Neural progenitor cell (in vitro differentiated cells): ENCODE data around the gene HSD17B13. TPM values are rescaled to one million over a fixed set of nuclear protein-coding genes. Genes with fewer than 3 reads are reported as not detected.

Experiments used
- DNase-seq: peaks from one replicate; pipeline ENCODE4 v3.0.0-alpha.2; 2016; ENCODE audit warnings: low spot score
- H2AFZ ChIP-seq: fragments of 200-600 bp; sonication (generic); replicated peaks from 2 replicates; pipeline ENCODE4 v1.6.1; 2016; ENCODE audit warnings: antibody characterized with exemption
- H3F3A ChIP-seq: fragments of 200-600 bp; sonication (generic); 2 replicates; pipeline ENCODE4 v1.6.1; 2016; ENCODE audit warnings: antibody characterized with exemption, low read depth
- H3K27ac ChIP-seq: fragments of 200-600 bp; sonication (generic); 2 replicates; pipeline ENCODE4 v1.5.1; 2016; ENCODE audit warnings: mild to moderate bottlenecking
- H3K27me3 ChIP-seq: fragments of 200-600 bp; sonication (generic); 2 replicates; pipeline ENCODE4 v1.6.1; 2016; ENCODE audit warnings: mild to moderate bottlenecking, moderate library complexity
- H3K36me3 ChIP-seq: fragments of 200-600 bp; sonication (generic); 2 replicates; pipeline ENCODE4 v1.5.1; 2016
- H3K4me1 ChIP-seq: fragments of 200-600 bp; sonication (generic); 2 replicates; pipeline ENCODE4 v1.6.1; 2016; ENCODE audit warnings: mixed run types
- H3K4me2 ChIP-seq: fragments of 200-600 bp; sonication (generic); 2 replicates; pipeline ENCODE4 v1.6.1; 2016
- H3K4me3 ChIP-seq: fragments of 200-600 bp; sonication (generic); 2 replicates; pipeline ENCODE4 v1.5.1; 2016
- H3K79me2 ChIP-seq: fragments of 200-600 bp; sonication (generic); 2 replicates; pipeline ENCODE4 v1.6.1; 2016; ENCODE audit warnings: low read depth
- H3K9ac ChIP-seq: fragments of 200-600 bp; sonication (generic); 2 replicates; pipeline ENCODE4 v1.6.1; 2016
- H3K9me3 ChIP-seq: fragments of 200-600 bp; sonication (generic); 2 replicates; pipeline ENCODE4 v1.5.1; 2016; ENCODE audit warnings: low read depth
- H4K20me1 ChIP-seq: fragments of 200-600 bp; sonication (generic); 2 replicates; pipeline ENCODE4 v1.6.1; 2016; ENCODE audit warnings: low read depth
- H3K27ac Mint-ChIP-seq: 3 replicates; pipeline ENCODE4 v1.8.0; 2021; ENCODE audit warnings: mixed read lengths
- H3K27me3 Mint-ChIP-seq: 2 replicates; pipeline ENCODE4 v1.8.0; 2022; ENCODE audit warnings: low read depth, mild to moderate bottlenecking, inconsistent platforms, moderate library complexity, mixed read lengths; ENCODE audit not compliant: insufficient read depth
- H3K36me3 Mint-ChIP-seq: 3 replicates; pipeline ENCODE4 v1.8.0; 2021; ENCODE audit warnings: mixed read lengths
- H3K4me1 Mint-ChIP-seq: 3 replicates; pipeline ENCODE4 v1.8.0; 2021; ENCODE audit warnings: mixed read lengths
- H3K4me3 Mint-ChIP-seq: 3 replicates; pipeline ENCODE4 v1.8.0; 2021; ENCODE audit warnings: mild to moderate bottlenecking, moderate library complexity, mixed read lengths
- H3K9me3 Mint-ChIP-seq: 3 replicates; pipeline ENCODE4 v1.8.0; 2020; ENCODE audit warnings: mixed read lengths
- EZH2 ChIP-seq: fragments of 200-600 bp; sonication (generic); IDR thresholded peaks from 2 replicates; pipeline ENCODE4 v1.6.1; 2017; ENCODE audit warnings: antibody characterized with exemption, mild to moderate bottlenecking, moderate library complexity
- EZH2phosphoT487 ChIP-seq: fragments of 200-600 bp; sonication (generic); IDR thresholded peaks from 2 replicates; pipeline ENCODE4 v1.6.1; 2017; ENCODE audit warnings: antibody characterized with exemption
- total RNA-seq: library from RNA; depleted of rRNA; stranded (reverse); fragments of >200 nt; gene quantifications from 2 replicates; pipeline ENCODE4 v1.2.3, GENCODE V29; 2015; ENCODE audit warnings: low replicate concordance
- TF ChIP-seq, protein P1 (sequence below): fragments of 200-600 bp; sonication (generic); IDR thresholded peaks from 2 replicates; pipeline ENCODE4 v1.5.1; 2017; ENCODE audit warnings: antibody characterized with exemption, mild to moderate bottlenecking

The HSD17B13 gene
- total RNA-seq, 1 donor from 2014 or later = 0.60 TPM

DNA sequence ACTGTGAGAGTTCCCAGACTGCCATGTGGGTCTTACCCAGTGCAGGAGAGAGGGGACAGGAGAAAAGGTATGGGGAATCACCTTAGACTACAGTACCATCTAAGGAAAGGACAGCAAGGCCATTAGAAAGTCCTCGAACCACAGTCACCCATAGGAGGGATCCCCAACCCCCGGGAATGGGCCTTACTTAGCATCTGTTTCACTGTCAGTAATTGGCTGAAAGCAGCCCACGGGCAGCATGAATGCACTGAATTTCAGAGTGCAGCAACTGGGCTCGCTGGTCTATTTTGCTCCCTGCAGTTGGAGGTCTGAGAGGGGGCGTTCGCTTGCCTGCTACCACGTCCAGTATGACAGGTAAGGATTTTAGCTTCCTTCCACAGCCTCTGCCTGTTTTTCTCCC lies 51.9 kb downstream of the HSD17B13 start:
- DNase-seq = peak; percentile 25
- no peak overlapping the region for H3K9ac ChIP-seq
- H3K9me3 Mint-ChIP-seq = no peaks in the 10 kb centered on the region

DNA sequence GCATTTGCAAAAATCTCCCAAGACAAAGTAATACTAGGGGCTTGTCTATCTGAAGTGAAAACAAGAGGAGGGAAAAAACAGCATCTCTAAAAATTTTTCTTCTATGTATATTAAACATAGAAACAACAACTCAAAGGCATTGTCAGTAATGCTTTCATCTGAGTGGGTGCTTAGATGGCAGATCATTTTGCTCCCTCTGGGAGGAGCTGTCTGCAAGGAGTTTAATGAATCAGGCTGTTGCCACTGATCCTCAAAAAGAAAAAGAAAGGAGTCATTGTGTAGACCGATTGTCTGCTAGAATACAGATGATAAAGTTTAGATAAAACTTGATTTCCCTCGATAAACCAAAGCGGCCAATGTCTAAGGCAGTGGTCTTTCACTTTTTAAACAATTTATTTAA lies 52.5 kb downstream of the HSD17B13 start:
- Mint-ChIP-seq H3K36me3 (no peaks in the 10 kb centered on the region), H3K27me3 (peaks cover 2% of the 10 kb centered on the region), H3K9me3 (no peaks in the 10 kb centered on the region), H3K27ac (no peak overlapping the region), H3K4me3 (no peak overlapping the region), H3K4me1 (peaks cover 18% of the 10 kb centered on the region)
- Histone ChIP-seq H3K79me2 (no peaks in the 10 kb centered on the region), H3K9me3 (no peaks in the 10 kb centered on the region), H4K20me1 (no peaks in the 10 kb centered on the region), H3K4me1 (peaks cover 14% of the 10 kb centered on the region), H3K36me3 (no peaks in the 10 kb centered on the region), H3K27ac (no peak overlapping the region), H3F3A (no peaks in the 10 kb centered on the region), H3K27me3 (no peaks in the 10 kb centered on the region), H3K4me2 (no peak overlapping the region), H3K9ac (no peak overlapping the region), H3K4me3 (no peak overlapping the region), H2AFZ (no peak overlapping the region)
- no peak for TF ChIP-seq EZH2phosphoT487
- TF ChIP-seq, protein P1, sequence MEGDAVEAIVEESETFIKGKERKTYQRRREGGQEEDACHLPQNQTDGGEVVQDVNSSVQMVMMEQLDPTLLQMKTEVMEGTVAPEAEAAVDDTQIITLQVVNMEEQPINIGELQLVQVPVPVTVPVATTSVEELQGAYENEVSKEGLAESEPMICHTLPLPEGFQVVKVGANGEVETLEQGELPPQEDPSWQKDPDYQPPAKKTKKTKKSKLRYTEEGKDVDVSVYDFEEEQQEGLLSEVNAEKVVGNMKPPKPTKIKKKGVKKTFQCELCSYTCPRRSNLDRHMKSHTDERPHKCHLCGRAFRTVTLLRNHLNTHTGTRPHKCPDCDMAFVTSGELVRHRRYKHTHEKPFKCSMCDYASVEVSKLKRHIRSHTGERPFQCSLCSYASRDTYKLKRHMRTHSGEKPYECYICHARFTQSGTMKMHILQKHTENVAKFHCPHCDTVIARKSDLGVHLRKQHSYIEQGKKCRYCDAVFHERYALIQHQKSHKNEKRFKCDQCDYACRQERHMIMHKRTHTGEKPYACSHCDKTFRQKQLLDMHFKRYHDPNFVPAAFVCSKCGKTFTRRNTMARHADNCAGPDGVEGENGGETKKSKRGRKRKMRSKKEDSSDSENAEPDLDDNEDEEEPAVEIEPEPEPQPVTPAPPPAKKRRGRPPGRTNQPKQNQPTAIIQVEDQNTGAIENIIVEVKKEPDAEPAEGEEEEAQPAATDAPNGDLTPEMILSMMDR = peak; percentile 73
- no peak for TF ChIP-seq EZH2
- peak; percentile 59 for DNase-seq

More for the DNA sequence above, 51.9 kb downstream of the HSD17B13 start:
- H2AFZ ChIP-seq = peak overlapping the region; percentile 91
- H3K4me3 ChIP-seq = no peak overlapping the region
- no peaks in the 10 kb centered on the region for H3K36me3 Mint-ChIP-seq
- H3K27me3 Mint-ChIP-seq = peaks cover 2% of the 10 kb centered on the region
- peaks cover 14% of the 10 kb centered on the region for H3K4me1 ChIP-seq
- no peak overlapping the region for H3K4me3 Mint-ChIP-seq
- no peak overlapping the region for H3K27ac ChIP-seq
- no peaks in the 10 kb centered on the region for H4K20me1 ChIP-seq
- H3K36me3 ChIP-seq = no peaks in the 10 kb centered on the region
- no peak overlapping the region for H3K4me2 ChIP-seq
- H3K4me1 Mint-ChIP-seq = peaks cover 17% of the 10 kb centered on the region
- no peaks in the 10 kb centered on the region for H3K9me3 ChIP-seq
- no peaks in the 10 kb centered on the region for H3K27me3 ChIP-seq
- no peaks in the 10 kb centered on the region for H3F3A ChIP-seq
- H3K79me2 ChIP-seq = no peaks in the 10 kb centered on the region
- peak overlapping the region; percentile 46 for H3K27ac Mint-ChIP-seq
- TF ChIP-seq, protein P1 = no peak
- TF ChIP-seq EZH2phosphoT487 (no peak), EZH2 (no peak)

DNA sequence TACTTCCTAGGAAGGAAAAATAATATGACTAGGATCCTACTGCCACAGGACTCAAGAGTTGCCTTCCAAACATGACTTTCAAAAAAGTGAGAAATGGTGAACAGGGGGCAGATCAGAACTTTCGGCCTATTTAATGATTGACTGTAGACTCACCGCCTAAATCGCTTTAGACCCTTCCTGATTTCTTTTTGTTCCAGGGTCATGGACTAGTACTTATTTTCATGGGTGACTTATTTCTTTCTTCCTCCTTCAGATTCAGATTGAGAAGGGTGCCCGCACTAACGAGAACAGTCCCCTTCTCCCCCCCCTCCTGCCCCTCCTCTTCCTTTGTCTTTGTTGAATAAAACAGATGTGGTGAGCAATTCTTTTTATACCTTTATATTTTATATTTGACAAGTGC lies 54.3 kb downstream of the HSD17B13 start:
- Histone ChIP-seq H2AFZ (no peak overlapping the region), H3K27me3 (no peaks in the 10 kb centered on the region), H3K9ac (no peak overlapping the region), H3K36me3 (no peaks in the 10 kb centered on the region), H3K27ac (no peak overlapping the region), H3K4me1 (peaks cover 14% of the 10 kb centered on the region), H4K20me1 (no peaks in the 10 kb centered on the region), H3K9me3 (no peaks in the 10 kb centered on the region), H3F3A (no peaks in the 10 kb centered on the region), H3K79me2 (no peaks in the 10 kb centered on the region), H3K4me3 (no peak overlapping the region), H3K4me2 (no peak overlapping the region)
- no peak for DNase-seq
- no peaks in the 10 kb centered on the region for H3K36me3 Mint-ChIP-seq
- H3K4me1 Mint-ChIP-seq = peaks cover 18% of the 10 kb centered on the region
- H3K9me3 Mint-ChIP-seq = no peaks in the 10 kb centered on the region
- TF ChIP-seq, protein P1 = no peak
- TF ChIP-seq EZH2 (no peak), EZH2phosphoT487 (no peak)
- H3K27me3 Mint-ChIP-seq = peaks cover 2% of the 10 kb centered on the region
- H3K27ac Mint-ChIP-seq = no peak overlapping the region
- H3K4me3 Mint-ChIP-seq = no peak overlapping the region
